Glomerular visceral epithelial cell (primary cell): ENCODE results near the gene NIF3L1.
A peak's percentile ranks its signal among the peaks of the same experiment; 100 is the strongest.

Experiments
- DNase-seq: peaks from one replicate; pipeline ENCODE4 v3.0.0-alpha.2; 2016; ENCODE audit errors: extremely low spot score

Gene NIF3L1

GRCh38 chr2:200888704-200889625, at the start of gene NIF3L1, which contains the start of gene PPIL3:
Gene NIF3L1 (plus strand): TSS chr2:200889371. CDS start chr2:200891944, 2,573 bp downstream.
Gene PPIL3 (minus strand): TSS chr2:200889077. CDS start chr2:200887615, 1,462 bp downstream.
- peak; percentile 98 for DNase-seq

DNA sequence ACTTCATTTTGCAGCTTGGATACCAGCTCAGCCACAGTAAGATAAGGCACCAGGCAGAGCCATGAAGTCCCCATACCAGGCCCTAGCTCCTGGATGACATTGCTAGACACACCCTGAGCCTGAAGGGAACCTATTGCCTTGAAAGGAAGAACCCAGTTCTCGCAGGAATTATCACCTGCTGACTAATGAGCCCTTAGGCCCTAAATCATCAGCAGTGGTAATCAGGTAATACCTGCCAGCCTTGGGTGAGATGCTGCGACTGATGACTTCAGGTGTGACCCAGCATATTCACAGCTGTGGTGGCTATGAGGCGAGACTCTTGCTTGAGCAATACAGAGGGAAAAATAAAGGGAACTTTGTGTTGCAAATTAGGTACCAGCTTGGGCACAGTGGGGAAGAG, 49.7 kb upstream of the NIF3L1 start:
- DNase-seq: no peak

DNA sequence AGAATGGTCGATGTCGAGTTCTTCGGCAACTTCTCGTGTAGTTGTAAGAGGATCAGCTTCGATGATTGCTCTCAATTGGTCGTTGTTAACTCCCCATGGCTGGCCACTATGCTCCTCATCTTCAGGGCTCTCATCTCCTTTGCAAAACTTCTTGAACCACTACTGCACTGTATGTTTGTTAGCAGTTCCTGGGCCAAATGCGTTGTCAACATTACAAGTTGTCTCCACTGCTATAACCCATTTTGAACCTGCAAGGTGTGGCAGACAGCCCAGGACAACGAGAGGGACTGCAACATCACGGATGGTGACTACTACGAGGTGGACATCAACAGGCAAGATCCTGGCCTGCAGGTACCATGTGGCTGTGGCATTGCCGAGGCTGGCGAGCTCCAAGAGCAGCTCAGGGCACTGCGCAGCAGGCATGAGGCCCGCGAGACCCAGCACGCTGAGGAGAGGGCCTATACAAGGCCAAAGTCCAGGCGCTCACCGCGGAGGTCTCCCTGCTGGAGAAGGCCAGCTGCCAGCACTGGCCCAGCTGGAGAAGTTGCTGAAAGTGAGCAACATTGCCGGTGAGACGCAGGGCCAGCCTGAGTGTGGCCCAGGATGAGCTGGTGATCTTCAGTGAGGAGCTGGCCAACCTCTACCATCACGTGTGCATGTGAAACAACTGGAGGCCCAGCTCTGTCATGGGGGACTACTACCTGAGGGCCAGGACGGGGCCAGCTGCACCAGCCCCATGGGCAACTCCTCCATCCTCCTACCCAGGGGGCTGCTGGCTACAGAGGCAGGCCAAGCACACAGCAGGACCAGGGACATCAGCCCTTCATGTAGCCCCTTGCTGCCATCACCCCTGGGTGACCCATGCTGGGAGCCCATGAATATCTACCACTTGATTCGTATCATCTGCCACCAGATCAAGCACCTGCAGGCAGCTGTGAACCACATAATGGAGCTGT, 44.9 kb upstream of the NIF3L1 start:
- DNase-seq: no peak

DNA sequence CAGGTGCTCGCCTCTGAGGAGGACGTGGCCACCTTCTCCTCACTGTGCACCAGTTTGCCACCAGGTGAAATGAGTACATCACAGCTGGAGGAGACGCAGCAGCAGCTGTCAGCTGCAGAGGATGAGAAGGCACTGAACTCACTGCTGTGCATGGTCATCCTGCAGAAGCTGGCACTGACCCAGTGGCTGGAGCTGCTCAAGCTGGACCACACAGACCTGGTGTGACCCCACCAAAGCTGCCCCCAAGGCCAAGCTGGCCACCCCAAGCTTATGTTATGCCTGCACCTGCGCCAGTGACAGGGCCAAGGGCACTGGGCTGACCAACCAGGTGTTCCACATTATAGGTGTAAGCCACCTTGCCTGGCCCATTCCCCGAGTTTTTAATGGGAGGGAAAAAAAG, 44.0 kb upstream of the NIF3L1 start:
- DNase-seq: no peak

DNA sequence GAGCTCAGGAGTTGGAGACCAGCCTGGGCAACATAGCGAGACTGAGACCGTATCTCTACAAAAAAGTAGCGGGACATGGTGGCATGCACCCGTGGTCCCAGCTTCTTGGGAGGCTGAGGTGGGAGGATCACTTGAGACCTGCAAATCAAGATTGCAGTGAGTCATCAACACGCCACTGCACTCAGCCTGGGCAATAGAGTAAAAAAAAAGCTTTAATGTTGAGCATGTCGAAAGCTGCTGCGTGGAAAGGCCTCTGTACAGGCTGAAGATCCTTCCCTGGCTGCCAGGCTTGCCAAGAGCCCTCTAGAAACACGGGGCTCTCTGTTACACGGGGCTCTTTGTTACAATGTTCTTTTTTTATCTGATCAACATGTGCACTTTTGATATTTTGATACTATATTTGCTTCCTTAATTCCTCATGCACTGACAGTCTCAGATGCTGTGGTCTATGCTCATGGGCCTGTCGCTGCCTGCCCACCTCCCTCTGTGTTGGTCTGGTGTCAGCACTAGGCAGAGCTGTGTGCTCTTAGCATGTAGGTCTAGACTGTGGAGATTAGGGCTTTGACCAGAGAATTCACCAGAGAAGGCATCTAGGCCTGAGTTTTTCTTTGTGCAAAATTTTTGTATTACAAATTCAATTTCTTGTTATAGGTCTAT, 43.4 kb upstream of the NIF3L1 start:
- DNase-seq: no peak

- no peak for DNase-seq
These were observed 41.9 kb upstream of the NIF3L1 start for GRCh38 chr2:200847269-200847668.

DNA sequence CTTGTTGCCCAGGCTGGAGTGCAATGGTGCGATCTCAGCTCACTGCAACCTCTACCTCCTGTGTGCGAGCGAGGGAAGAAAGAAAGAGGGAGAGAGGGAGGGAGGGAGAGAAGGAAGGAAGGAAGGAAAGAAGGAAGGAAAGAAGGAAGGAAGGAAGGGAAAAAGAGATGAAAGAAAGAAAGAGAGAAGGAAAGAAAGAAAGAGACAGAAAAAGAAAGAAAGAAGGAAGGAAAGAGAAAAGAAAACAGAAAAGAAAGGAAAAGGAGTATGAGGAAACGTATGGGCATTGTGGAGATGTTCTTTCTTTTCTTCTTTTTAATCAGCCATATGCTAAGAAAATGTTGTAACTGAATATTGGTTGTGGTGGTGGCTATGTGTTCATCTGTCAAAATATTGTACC, 41.2 kb upstream of the NIF3L1 start:
- no peak for DNase-seq

DNA sequence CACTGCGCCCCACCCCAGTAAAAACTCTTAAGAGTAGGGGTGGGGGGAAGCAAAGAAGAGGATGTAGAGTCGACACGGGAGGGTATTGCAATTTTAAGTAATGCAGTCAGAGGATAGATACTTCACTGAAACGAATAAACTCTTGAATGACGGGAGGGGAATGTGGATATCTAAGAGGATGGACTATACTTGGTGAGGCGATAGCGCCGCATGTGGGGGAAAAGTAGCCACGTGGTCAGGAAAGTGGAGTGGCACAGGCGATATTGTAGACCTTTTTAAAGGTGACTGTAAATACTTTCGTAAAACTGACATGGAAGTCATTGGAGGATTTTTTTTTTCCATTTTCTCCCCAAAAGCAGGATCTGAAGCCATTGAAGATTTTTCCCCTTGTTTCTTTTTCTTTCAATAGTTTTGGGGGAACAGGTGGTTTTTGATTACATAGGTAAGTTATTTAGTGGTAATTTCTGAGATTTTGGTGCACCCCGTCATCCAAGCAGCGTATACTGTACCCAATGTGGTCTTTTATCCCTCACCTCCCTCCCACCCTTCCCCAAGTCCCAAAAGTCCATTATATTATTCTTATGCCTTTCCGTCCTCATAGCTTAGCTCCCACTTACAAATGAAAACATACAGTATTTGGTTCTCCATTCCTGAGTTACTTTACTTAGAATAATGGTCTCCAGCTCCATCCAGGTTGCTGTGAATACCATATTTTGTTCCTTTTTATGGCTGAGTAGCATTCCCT, 38.5 kb upstream of the NIF3L1 start:
- DNase-seq: no peak

DNA sequence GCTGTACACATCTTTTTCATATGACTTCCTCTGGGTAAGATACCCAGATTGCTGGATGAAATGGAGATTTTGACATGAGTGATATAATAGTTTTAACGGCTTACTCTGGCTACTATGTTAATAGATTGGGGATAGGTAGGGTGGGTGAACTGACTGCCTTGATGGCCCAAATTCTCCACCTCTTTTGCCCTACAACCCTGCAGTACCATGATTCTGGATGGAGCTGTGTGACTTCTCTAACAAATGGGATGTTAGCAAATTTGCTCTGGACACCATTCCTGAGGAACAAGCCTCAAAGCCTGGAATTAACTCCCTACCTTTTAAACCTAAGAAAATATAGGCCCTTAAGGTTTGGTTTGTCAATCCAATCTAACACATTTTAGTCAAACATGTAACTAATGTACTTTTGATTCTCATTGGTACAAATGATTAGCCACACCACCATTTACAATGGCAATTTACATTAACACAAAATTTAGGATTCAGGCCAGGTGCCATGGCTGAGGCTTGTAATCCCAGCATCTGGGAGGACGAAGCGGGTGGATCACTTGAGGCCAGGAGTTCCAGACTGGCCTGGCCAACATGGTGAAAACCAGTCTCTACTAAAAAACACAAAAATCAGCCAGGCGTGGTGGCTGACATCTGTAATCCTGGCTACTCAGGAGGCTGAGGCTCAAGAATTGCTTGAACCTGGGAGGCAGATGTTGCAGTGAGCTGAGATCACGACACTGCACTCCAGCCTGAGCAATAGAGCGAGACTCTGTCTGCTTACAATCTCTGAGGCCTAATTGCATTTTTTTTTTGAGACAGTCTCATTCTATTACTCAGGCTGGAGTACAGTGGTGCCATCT, 37.5 kb upstream of the NIF3L1 start:
- no peak for DNase-seq

GRCh38 chr2:200852605-200853004, 36.6 kb upstream of the NIF3L1 start:
- no peak for DNase-seq

GRCh38 chr2:200856806-200857205, 32.4 kb upstream of the NIF3L1 start:
- no peak for DNase-seq

GRCh38 chr2:200860092-200860795, 28.9 kb upstream of the NIF3L1 start:
- no peak for DNase-seq

GRCh38 chr2:200861617-200862155, 27.5 kb upstream of the NIF3L1 start:
- DNase-seq: no peak

GRCh38 chr2:200862532-200863000, 26.6 kb upstream of the NIF3L1 start:
- DNase-seq: peak; percentile 56

GRCh38 chr2:200863782-200864175, 25.4 kb upstream of the NIF3L1 start:
- DNase-seq: peak; percentile 37

GRCh38 chr2:200864176-200865034, 24.8 kb upstream of the NIF3L1 start, which contains the start of gene CLK1:
Gene CLK1 (minus strand): TSS chr2:200864658. CDS start chr2:200861862, 2,796 bp downstream.
- peak; percentile 92 for DNase-seq

GRCh38 chr2:200869014-200869413, 20.2 kb upstream of the NIF3L1 start:
- no peak for DNase-seq

GRCh38 chr2:200871151-200871550, 18.0 kb upstream of the NIF3L1 start:
- no peak for DNase-seq
